SH-SY5Y (cell line): ENCODE measurements around the gene CUBN.

ENCODE experiments used
- GATA2 ChIP-seq: IDR thresholded peaks from 2 replicates; pipeline ENCODE4 v1.6.1; 2011; ENCODE audit warnings: mild to moderate bottlenecking, low read depth, low read length
- GATA3 ChIP-seq: IDR thresholded peaks from 2 replicates; pipeline ENCODE4 v1.6.1; 2011; ENCODE audit warnings: low read depth, mild to moderate bottlenecking, low read length, moderate library complexity

DNA sequence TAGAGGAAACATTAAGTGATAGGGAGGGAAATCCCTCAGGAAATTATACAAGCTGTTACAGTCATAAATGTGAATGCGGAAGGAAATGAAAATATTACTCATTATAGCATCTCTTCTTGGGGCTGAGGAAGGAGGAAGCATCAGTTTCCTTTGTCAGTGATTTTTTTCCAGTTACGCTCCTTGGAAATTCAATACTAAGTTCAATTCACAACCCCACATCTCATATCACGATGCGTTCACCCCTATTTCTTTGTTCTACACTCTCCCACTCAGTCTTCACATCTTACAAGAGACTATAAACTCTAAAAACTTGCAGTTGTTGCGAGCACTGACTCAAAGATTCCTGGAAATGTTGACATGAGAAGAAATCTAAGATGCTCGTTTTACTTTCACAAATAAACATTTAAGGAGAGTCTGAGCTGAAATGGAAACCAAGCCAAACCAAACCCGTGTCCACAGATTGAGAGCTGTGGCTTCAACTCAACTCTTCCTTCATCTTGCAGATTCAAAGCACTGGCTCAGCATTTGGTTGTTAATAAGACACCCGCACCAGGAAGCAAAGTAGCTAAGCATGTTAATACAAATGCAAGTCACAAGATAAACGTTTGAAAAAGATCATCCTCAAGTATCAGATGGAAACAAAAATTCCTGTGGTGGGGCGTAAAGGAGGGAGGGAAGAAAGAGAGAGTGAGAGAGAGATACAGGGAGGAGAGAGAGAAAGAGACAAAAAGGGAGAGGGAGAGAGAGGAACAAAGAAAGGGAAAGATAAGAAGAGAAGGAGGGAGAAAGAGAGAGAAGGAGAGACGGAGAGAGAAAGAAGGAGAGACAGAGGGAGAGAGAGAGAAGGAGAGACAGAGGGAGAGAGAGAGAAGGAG lies 162.4 kb downstream of the CUBN start:
- TF ChIP-seq GATA3 (no peak), GATA2 (no peak)
